Measurements from ENCODE around the gene LPGAT1. TPM values are rescaled to one million over a fixed set of nuclear protein-coding genes. Genes with fewer than 3 reads are reported as not detected.
"Not testable (repeated sequence)": the region's sequence is repeated elsewhere in the genome, so short reads cannot be mapped to it uniquely, and the experiment has no call there.

LPGAT1 gene
- total RNA-seq, 1 donor from 2014 or later, result 37.6 TPM

DNA sequence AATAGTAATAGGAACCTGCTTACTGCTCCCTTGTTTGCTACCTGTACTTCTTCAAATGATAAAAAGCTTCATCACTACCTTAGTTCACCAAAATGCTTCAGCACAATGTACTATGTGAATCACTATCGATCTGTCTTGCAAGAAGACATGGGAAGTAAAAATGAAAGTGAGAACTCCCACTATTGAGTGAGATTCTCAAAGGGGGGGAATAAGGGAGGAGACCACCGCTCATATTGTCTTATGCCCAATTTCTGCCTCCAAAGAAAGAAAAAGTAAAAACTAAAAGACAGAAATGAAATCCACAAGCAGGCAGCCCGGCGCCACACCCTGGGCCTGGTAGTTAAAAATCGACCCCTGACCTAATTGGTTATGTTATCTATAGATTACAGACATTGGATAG lies 136.7 kb downstream of the LPGAT1 start:
- not testable (repeated sequence) for DNase-seq (ENCODE audit: low spot score); ATAC-seq
- intact Hi-C loops (cut with DNase I), result loop anchor here (10.0 kb wide), 2 partner anchors 141 to 341 kb away; partner anchors contain the start of genes DTL, INTS7 and LPGAT1

Other genes with a start within 250 kb of the LPGAT1 start
- gene NEK2, start 155.1 kb downstream of the LPGAT1 start, total RNA-seq, result 0.49 TPM
- 10.4 TPM for gene INTS7, start 204.8 kb upstream of the LPGAT1 start, total RNA-seq
- 0.71 TPM for gene DTL, start 205.0 kb upstream of the LPGAT1 start, total RNA-seq